HG03469 (cell line): ENCODE measurements around the gene VPS54.
"Not testable (repeated sequence)": the region's sequence is repeated elsewhere in the genome, so short reads cannot be mapped to it uniquely, and the experiment has no call there.

ENCODE experiments used
- ATAC-seq: cut with Tn5 transposase; IDR thresholded peaks from one replicate; pipeline ENCODE4 v1.9.1; 2021; ENCODE audit warnings: mild to moderate bottlenecking, moderate library complexity, moderate number of reproducible peaks; ENCODE audit not compliant: unreplicated experiment

VPS54 gene

GRCh38 chr2:63994329-63995070, 24.7 kb downstream of the VPS54 start:
- ATAC-seq = not testable (repeated sequence)

- ATAC-seq = no peak
These were observed 25.4 kb downstream of the VPS54 start for GRCh38 chr2:63993871-63994270.

GRCh38 chr2:63993130-63993584, 26.1 kb downstream of the VPS54 start:
- not testable (repeated sequence) for ATAC-seq

- ATAC-seq = no peak
These were observed 27.1 kb downstream of the VPS54 start for GRCh38 chr2:63992061-63992685.

GRCh38 chr2:63991173-63991999, 27.8 kb downstream of the VPS54 start:
- ATAC-seq = not testable (repeated sequence)

- ATAC-seq = no peak
These were observed 29.2 kb downstream of the VPS54 start for GRCh38 chr2:63990072-63990471.

- not testable (repeated sequence) for ATAC-seq
These were observed 30.3 kb downstream of the VPS54 start for GRCh38 chr2:63988842-63989436.

GRCh38 chr2:63984606-63985359, 34.4 kb downstream of the VPS54 start:
- ATAC-seq = no peak

GRCh38 chr2:63983986-63984605, 35.1 kb downstream of the VPS54 start:
- no peak for ATAC-seq

- no peak for ATAC-seq
These were observed 36.9 kb downstream of the VPS54 start for GRCh38 chr2:63982335-63982734.

- ATAC-seq = no peak
These were observed 37.5 kb downstream of the VPS54 start for GRCh38 chr2:63981702-63982103.

GRCh38 chr2:63980794-63981193, 38.4 kb downstream of the VPS54 start:
- ATAC-seq = no peak

- peak; percentile 82 for ATAC-seq
These were observed 41.3 kb downstream of the VPS54 start for GRCh38 chr2:63977904-63978303.

- ATAC-seq = no peak
These were observed 43.1 kb downstream of the VPS54 start for GRCh38 chr2:63976125-63976510.

GRCh38 chr2:63975437-63976124, 43.6 kb downstream of the VPS54 start:
- ATAC-seq = no peak

GRCh38 chr2:63975036-63975435, 44.2 kb downstream of the VPS54 start:
- ATAC-seq = not testable (repeated sequence)

GRCh38 chr2:63962186-63962585, 57.0 kb downstream of the VPS54 start:
- ATAC-seq = no peak

GRCh38 chr2:63950414-63950813, 68.8 kb downstream of the VPS54 start:
- ATAC-seq = no peak

- no peak for ATAC-seq
These were observed 76.4 kb downstream of the VPS54 start for GRCh38 chr2:63942788-63943187.
